ENCODE measurements around the gene CTNNB1.

CTNNB1 gene

DNA sequence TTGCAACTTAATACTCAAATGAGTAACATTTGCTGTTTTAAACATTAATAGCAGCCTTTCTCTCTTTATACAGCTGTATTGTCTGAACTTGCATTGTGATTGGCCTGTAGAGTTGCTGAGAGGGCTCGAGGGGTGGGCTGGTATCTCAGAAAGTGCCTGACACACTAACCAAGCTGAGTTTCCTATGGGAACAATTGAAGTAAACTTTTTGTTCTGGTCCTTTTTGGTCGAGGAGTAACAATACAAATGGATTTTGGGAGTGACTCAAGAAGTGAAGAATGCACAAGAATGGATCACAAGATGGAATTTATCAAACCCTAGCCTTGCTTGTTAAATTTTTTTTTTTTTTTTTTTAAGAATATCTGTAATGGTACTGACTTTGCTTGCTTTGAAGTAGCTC, 40.3 kb downstream of the CTNNB1 start:
- H3K36me3 ChIP-seq (replicated peaks; ENCODE audit: insufficient read depth, low read length) = peaks cover 4% of the 10 kb centered on the region; the same call in 1 of the 2 replicates
- no peak overlapping the region for H2AFZ ChIP-seq (ENCODE audit: low read length)
- no peak overlapping the region for H3K27ac ChIP-seq (ENCODE audit: low read length)
- TF ChIP-seq EZH2 (optimal IDR thresholded peaks at IDR 0.05; ENCODE audit: low read depth, low read length) = no peak
- no peak for TF ChIP-seq EZH2phosphoT487 (IDR thresholded peaks at IDR 0.05; ENCODE audit: low read length)
- TF ChIP-seq, protein P1, sequence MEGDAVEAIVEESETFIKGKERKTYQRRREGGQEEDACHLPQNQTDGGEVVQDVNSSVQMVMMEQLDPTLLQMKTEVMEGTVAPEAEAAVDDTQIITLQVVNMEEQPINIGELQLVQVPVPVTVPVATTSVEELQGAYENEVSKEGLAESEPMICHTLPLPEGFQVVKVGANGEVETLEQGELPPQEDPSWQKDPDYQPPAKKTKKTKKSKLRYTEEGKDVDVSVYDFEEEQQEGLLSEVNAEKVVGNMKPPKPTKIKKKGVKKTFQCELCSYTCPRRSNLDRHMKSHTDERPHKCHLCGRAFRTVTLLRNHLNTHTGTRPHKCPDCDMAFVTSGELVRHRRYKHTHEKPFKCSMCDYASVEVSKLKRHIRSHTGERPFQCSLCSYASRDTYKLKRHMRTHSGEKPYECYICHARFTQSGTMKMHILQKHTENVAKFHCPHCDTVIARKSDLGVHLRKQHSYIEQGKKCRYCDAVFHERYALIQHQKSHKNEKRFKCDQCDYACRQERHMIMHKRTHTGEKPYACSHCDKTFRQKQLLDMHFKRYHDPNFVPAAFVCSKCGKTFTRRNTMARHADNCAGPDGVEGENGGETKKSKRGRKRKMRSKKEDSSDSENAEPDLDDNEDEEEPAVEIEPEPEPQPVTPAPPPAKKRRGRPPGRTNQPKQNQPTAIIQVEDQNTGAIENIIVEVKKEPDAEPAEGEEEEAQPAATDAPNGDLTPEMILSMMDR (IDR thresholded peaks at IDR 0.05; ENCODE audit: low read length) = no peak
- H3K4me1 ChIP-seq (ENCODE audit: low read length) = no peaks in the 10 kb centered on the region
- H3K9me2 ChIP-seq (replicated peaks; ENCODE audit: insufficient read depth, low read length) = no peaks in the 10 kb centered on the region
- H3K9me3 ChIP-seq (replicated peaks; ENCODE audit: insufficient read depth, low read length) = no peaks in the 10 kb centered on the region
- DNase-seq = no peak
- no peak overlapping the region for H3K9ac ChIP-seq (ENCODE audit: low read length)
- no peaks in the 10 kb centered on the region for H4K20me1 ChIP-seq (ENCODE audit: insufficient read depth, low read length)
- H3K27me3 ChIP-seq (replicated peaks; ENCODE audit: insufficient read depth, low read length) = no peaks in the 10 kb centered on the region
- no peaks in the 10 kb centered on the region for H3F3A ChIP-seq (ENCODE audit: insufficient read depth, low read length)
- no peaks in the 10 kb centered on the region for H3K79me2 ChIP-seq (ENCODE audit: low read length)
- H3K4me2 ChIP-seq (ENCODE audit: low read depth, low read length) = no peak overlapping the region
- H3K4me3 ChIP-seq (ENCODE audit: low read length) = no peak overlapping the region

DNA sequence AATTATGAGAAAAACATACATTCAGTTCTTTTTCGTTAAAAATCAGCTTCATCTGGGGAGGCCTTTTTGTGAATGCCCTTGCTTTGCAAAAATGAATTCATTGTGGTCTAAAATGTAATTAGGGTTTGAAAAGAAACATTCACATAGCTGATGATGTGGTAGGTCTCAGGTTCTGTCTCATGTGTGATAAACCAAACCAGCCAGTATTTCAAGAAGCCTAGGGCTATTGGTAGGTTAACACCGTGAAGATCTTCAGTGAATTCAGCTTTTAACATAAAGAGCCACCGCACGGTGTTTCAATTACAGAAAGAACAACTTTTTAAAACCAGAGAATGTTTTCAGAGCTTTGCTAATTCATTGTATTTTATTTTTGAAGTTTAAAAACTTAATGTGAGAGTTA, 41.9 kb downstream of the CTNNB1 start:
- TF ChIP-seq EZH2 (optimal IDR thresholded peaks at IDR 0.05; ENCODE audit: low read depth, low read length) (no peak), EZH2phosphoT487 (IDR thresholded peaks at IDR 0.05; ENCODE audit: low read length) (no peak)
- TF ChIP-seq, protein P1 (IDR thresholded peaks at IDR 0.05; ENCODE audit: low read length) = no peak
- Histone ChIP-seq H3K36me3 (replicated peaks; ENCODE audit: insufficient read depth, low read length) (no peaks in the 10 kb centered on the region; the same call in 1 of the 2 replicates), H3K27me3 (replicated peaks; ENCODE audit: insufficient read depth, low read length) (no peaks in the 10 kb centered on the region), H2AFZ (ENCODE audit: low read length) (no peak overlapping the region), H3K9ac (ENCODE audit: low read length) (no peak overlapping the region), H3K9me2 (replicated peaks; ENCODE audit: insufficient read depth, low read length) (no peaks in the 10 kb centered on the region), H3F3A (ENCODE audit: insufficient read depth, low read length) (no peaks in the 10 kb centered on the region), H3K4me2 (ENCODE audit: low read depth, low read length) (no peak overlapping the region), H3K4me1 (ENCODE audit: low read length) (no peaks in the 10 kb centered on the region), H4K20me1 (ENCODE audit: insufficient read depth, low read length) (no peaks in the 10 kb centered on the region), H3K27ac (ENCODE audit: low read length) (no peak overlapping the region), H3K4me3 (ENCODE audit: low read length) (no peak overlapping the region), H3K9me3 (replicated peaks; ENCODE audit: insufficient read depth, low read length) (no peaks in the 10 kb centered on the region), H3K79me2 (ENCODE audit: low read length) (no peaks in the 10 kb centered on the region)
- no peak for DNase-seq

DNA sequence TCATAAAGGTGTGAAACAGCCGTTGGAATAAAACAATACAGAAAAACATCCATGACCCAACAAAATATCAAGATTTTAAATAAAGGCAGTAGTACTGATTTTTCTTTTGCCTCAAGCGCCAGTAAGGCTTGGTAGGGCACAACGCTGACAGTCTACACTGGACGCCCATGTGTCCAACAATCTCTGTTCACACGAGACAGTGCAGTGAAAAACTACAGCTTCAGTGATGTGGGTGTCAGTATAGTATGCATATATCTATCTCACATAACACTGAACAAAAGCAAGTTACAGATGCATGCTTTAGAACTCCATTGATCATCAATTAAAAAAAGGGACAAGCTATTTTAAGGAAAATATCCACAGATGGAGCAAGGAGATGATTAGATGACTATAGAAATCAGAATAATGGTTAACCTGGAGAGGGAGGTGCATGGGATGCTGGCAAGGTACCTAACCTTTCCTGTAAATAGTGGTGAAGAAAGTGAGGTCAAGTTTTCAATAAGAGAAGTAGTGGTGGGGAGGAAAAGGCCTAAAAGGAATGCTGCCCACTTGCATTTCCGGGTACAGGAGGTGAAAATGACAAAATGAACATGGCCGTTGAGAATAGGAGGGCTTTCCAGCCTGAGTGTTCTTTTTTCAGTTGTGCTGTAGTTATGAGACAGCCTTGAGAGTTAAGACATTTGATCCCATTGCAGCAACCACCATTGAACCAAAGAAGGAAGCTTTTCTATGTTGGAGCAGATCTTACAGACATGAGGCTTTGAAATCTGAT, 42.7 kb downstream of the CTNNB1 start:
- DNase-seq = no peak
- H3K9me2 ChIP-seq (replicated peaks; ENCODE audit: insufficient read depth, low read length) = no peaks in the 10 kb centered on the region
- no peak overlapping the region for H3K4me3 ChIP-seq (ENCODE audit: low read length)
- no peaks in the 10 kb centered on the region for H4K20me1 ChIP-seq (ENCODE audit: insufficient read depth, low read length)
- H3K79me2 ChIP-seq (ENCODE audit: low read length) = no peaks in the 10 kb centered on the region
- H2AFZ ChIP-seq (ENCODE audit: low read length) = no peak overlapping the region
- no peaks in the 10 kb centered on the region; the same call in 1 of the 2 replicates for H3K36me3 ChIP-seq (replicated peaks; ENCODE audit: insufficient read depth, low read length)
- H3K9me3 ChIP-seq (replicated peaks; ENCODE audit: insufficient read depth, low read length) = no peaks in the 10 kb centered on the region
- TF ChIP-seq EZH2phosphoT487 (IDR thresholded peaks at IDR 0.05; ENCODE audit: low read length) = no peak
- TF ChIP-seq, protein P1 (IDR thresholded peaks at IDR 0.05; ENCODE audit: low read length) = no peak
- no peaks in the 10 kb centered on the region for H3K4me1 ChIP-seq (ENCODE audit: low read length)
- H3K9ac ChIP-seq (ENCODE audit: low read length) = no peak overlapping the region
- H3F3A ChIP-seq (ENCODE audit: insufficient read depth, low read length) = no peaks in the 10 kb centered on the region
- no peak overlapping the region for H3K4me2 ChIP-seq (ENCODE audit: low read depth, low read length)
- no peaks in the 10 kb centered on the region for H3K27me3 ChIP-seq (replicated peaks; ENCODE audit: insufficient read depth, low read length)
- no peak overlapping the region for H3K27ac ChIP-seq (ENCODE audit: low read length)

All from MM.1S (cell line).